Spleen (tissue), 13 donors: ENCODE results near the gene HMGXB4. TPM values are rescaled to one million over a fixed set of nuclear protein-coding genes. Genes with fewer than 3 reads are reported as not detected.

ENCODE experiments used
- DNase-seq: peaks from one replicate; pipeline ENCODE4 v3.0.0-alpha.2; 2020
- H3K27ac ChIP-seq, 8 donors: fragments of 200-600 bp; sonication (generic) in 7 of 8; 1 replicate in 4 of 8; 2 replicates in 4 of 8; pipeline versions ENCODE4 v1.5.0 to v1.8.0; 2016 to 2021; ENCODE audit warnings: inconsistent platforms in 4 of 8, mild to moderate bottlenecking in 4 of 8, moderate library complexity in 1 of 8
- H3K27me3 ChIP-seq, 7 donors: fragments of 200-600 bp; sonication (generic) in 6 of 7; replicated peaks in 1 of 7; 1 replicate in 4 of 7; 2 replicates in 3 of 7; pipeline versions ENCODE4 v1.5.0 to v1.8.0; 2016 to 2021; ENCODE audit warnings: inconsistent platforms in 3 of 7, mild to moderate bottlenecking in 1 of 7
- H3K36me3 ChIP-seq, 6 donors: fragments of 200-600 bp; sonication (generic) in 5 of 6; 1 replicate in 4 of 6; 2 replicates in 2 of 6; pipeline versions ENCODE4 v1.5.0 to v1.8.0; 2016 to 2021; ENCODE audit warnings: inconsistent platforms in 2 of 6
- H3K4me1 ChIP-seq, 6 donors: fragments of 200-600 bp; sonication (generic) in 5 of 6; 1 replicate in 3 of 6; 2 replicates in 3 of 6; pipeline versions ENCODE4 v1.5.0 to v1.8.0; 2016 to 2021; ENCODE audit warnings: inconsistent platforms in 3 of 6
- H3K4me3 ChIP-seq, 8 donors: fragments of 200-600 bp; sonication (generic) in 7 of 8; 1 replicate in 4 of 8; 2 replicates in 4 of 8; pipeline versions ENCODE4 v1.5.0 to v1.8.0; 2016 to 2021; ENCODE audit warnings: inconsistent platforms in 4 of 8, mild to moderate bottlenecking in 4 of 8, moderate library complexity in 2 of 8
- H3K9me3 ChIP-seq, 8 donors: fragments of 200-600 bp; sonication (generic) in 7 of 8; 1 replicate in 4 of 8; 2 replicates in 4 of 8; pipeline versions ENCODE4 v1.5.0 to v1.8.0; 2016 to 2021; ENCODE audit warnings: inconsistent platforms in 4 of 8
- POLR2A ChIP-seq, 3 donors: fragments of 450-650 bp; IDR thresholded peaks; one replicate each; pipeline ENCODE4 v1.5.1; 2017; ENCODE audit warnings: antibody characterized with exemption in 3 of 3, mild to moderate bottlenecking in 1 of 3
- POLR2AphosphoS5 ChIP-seq, 3 donors: sonication (generic); formaldehyde crosslinking; IDR thresholded peaks; one replicate each; pipeline ENCODE4 v1.5.1; 2017; ENCODE audit warnings: antibody characterized with exemption in 3 of 3
- WGBS, 5 donors: extraction: QIAGEN DNeasy Blood & Tissue Kit in 3 of 5; methylation state at CpG; one replicate each; pipeline versions ENCODE4 v1.1.5 to v1.1.7; 2013 to 2018; 5-methylcytosine and 5-hydroxymethylcytosine counted together
- intact Hi-C: fragments of 100-400 bp; cut with DNase I; formaldehyde crosslinking; loops from one replicate; pipeline ENCODE4 v1.15.0; 2023; ENCODE audit warnings: low total_unique reads
- long read RNA-seq, 2 donors: transcript quantifications; one replicate each; lab custom pipeline, GENCODE V29; 2026
- polyA plus RNA-seq, 3 donors: library from polyadenylated mRNA; stranded (reverse); fragments of 200-250 nt; gene quantifications; one replicate each; pipeline ENCODE4 v1.2.1, GENCODE V29; 2013
- total RNA-seq, 7 donors: library from RNA; depleted of rRNA in 3 of 7; stranded (reverse); fragments of >200 nt in 3 of 7; fragmentation: NEBNext Ultra II Directional in 4 of 7; extraction: Animal tissue kit (Norgen Biotek cat#: 25700) in 4 of 7; gene quantifications; one replicate each; pipeline versions ENCODE4 v1.1.0 to v1.2.1, GENCODE V29; 2016 to 2021
- TF ChIP-seq, protein P1 (sequence below), 11 experiments: fragments of 200-600 bp in 7 of 11; fragments of 450-650 bp in 4 of 11; sonication (generic) in 4 of 11; IDR thresholded peaks in 8 of 11; conservative IDR thresholded peaks in 3 of 11; 1 replicate in 7 of 11; 2 replicates in 4 of 11; pipeline versions ENCODE4 v1.4.0 to v1.8.0; 2016 to 2021; ENCODE audit warnings: antibody characterized with exemption in 11 of 11, inconsistent platforms in 4 of 11, mild to moderate bottlenecking in 1 of 11
- donor health status: healthy with polysubstance abuse.
- donor health status: DM: no; HTN: no; CAD: no; lungs with moderate emphysema.
- donor health status: DM: no; HTN: no; CAD: no.
- donor health status: Bipolar disorder and iron deficiency.
- donor health status: healthy.
- donor health status: DM: no; HTN: no; CAD: no.
- donor health status: DM: yes; HTN: yes; CAD: no.

The HMGXB4 gene, protein sequence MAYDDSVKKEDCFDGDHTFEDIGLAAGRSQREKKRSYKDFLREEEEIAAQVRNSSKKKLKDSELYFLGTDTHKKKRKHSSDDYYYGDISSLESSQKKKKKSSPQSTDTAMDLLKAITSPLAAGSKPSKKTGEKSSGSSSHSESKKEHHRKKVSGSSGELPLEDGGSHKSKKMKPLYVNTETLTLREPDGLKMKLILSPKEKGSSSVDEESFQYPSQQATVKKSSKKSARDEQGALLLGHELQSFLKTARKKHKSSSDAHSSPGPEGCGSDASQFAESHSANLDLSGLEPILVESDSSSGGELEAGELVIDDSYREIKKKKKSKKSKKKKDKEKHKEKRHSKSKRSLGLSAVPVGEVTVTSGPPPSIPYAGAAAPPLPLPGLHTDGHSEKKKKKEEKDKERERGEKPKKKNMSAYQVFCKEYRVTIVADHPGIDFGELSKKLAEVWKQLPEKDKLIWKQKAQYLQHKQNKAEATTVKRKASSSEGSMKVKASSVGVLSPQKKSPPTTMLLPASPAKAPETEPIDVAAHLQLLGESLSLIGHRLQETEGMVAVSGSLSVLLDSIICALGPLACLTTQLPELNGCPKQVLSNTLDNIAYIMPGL
- 10 to 100 TPM; 18.1 to 24.6 (median 21.5) TPM for total RNA-seq
- 1 to 10 TPM; 4.0 to 6.9 (median 4.2) TPM for polyA plus RNA-seq
- long read RNA-seq, donor 1, partial matches to known transcripts = 14 of 17 reads
- long read RNA-seq, donor 1, other reads (novel, unspliced or antisense) = 0 of 17 reads
- long read RNA-seq, donor 2, partial matches to known transcripts = 0 of 5 reads
- long read RNA-seq, donor 2, other reads (novel, unspliced or antisense) = 0 of 5 reads

DNA sequence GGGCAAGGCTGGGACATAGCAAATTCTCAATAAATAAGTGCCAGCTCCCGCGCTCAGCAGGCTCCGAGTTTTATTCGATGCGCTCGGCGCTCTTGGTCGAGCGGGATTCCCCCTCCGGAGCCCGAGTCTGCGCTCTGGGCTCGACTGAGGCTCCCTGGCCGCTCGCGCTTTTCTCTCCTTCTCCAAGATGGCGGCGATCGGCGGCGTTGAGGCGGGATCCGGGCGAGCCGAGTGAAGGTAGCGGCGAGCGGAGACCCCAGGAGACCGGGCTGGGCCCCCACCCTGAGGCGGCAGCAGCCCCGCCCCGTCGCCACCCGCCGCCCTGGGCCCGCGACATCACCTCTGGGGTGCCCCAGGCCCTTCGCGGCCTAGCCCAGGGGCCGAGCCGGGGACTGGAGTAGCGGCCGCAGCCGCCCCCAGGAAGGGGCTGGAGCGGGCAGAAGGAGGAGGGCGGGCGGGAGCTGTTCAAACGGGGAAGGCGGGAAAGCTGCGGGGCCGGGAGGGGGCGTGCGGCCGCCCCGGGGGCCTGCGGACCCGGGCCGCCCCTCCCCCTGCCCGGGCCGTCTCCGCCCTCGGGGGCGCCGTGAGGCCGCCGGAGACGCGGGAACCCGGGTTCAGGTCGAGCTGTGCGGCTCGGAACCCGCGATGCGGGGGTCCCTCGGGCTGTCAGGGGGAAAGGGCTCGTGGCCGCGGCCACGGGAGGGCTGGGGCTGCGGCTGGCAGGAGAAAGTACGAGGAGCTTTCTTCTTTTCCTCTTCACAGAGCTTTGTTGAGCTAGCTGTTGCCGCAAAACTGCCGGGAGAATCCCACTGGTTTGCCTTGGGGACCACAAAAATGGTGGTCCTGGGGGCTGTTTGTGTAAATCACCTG, at the start of gene HMGXB4:
Gene HMGXB4 (plus strand): TSS at position 173 of the 870 bp plus-strand sequence. CDS start 4,898 bp downstream, outside the sequence.
- no peaks in the 10 kb centered on the region for H3K27me3 ChIP-seq
- intact Hi-C loops = no loop called here

DNA sequence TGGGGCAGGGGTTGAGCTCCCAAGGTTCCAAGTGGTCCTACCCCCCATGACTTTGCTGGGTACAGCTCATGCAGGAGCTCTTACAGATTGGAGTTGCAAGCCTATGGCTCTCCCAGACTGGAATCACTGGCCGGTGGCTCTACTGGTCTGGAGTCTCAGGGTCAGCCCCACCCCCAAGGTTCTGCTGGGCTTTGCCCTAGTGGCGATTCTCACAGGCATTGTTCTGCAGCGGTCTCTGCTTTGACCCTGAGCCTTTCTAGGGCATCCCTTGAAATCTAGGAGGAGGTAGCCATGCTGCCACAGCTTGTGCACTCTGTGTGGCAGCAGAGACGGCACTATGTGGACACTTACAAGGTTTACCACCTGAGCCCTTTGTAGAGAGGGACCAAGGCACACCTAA, 49.3 kb upstream of the HMGXB4 start:
- TF ChIP-seq POLR2A (IDR thresholded peaks at IDR 0.05) (no peak), POLR2AphosphoS5 (IDR thresholded peaks at IDR 0.05) (no peak)
- TF ChIP-seq, protein P1, sequence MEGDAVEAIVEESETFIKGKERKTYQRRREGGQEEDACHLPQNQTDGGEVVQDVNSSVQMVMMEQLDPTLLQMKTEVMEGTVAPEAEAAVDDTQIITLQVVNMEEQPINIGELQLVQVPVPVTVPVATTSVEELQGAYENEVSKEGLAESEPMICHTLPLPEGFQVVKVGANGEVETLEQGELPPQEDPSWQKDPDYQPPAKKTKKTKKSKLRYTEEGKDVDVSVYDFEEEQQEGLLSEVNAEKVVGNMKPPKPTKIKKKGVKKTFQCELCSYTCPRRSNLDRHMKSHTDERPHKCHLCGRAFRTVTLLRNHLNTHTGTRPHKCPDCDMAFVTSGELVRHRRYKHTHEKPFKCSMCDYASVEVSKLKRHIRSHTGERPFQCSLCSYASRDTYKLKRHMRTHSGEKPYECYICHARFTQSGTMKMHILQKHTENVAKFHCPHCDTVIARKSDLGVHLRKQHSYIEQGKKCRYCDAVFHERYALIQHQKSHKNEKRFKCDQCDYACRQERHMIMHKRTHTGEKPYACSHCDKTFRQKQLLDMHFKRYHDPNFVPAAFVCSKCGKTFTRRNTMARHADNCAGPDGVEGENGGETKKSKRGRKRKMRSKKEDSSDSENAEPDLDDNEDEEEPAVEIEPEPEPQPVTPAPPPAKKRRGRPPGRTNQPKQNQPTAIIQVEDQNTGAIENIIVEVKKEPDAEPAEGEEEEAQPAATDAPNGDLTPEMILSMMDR (IDR thresholded peaks at IDR 0.05 in 8 of 11, conservative IDR thresholded peaks at IDR 0.05 in 3 of 11) = no peak
- Histone ChIP-seq H3K27ac (no peak overlapping the region), H3K36me3 (no peaks in the 10 kb centered on the region), H3K4me3 (no peak overlapping the region), H3K4me1 (no peaks in the 10 kb centered on the region), H3K9me3 (no peaks in the 10 kb centered on the region), H3K27me3 (peaks cover 0 to 55% (median 4%) of the 10 kb centered on the region in 7 donors)
- whole genome bisulfite sequencing, 5 donors = 71 to 92% (median 76%) methylated on average over 2 to 4 of the region's 4 CpGs; no CpG with 5 or more reads in 1 of the 5 donors
- intact Hi-C loops = no loop called here
- no peak for DNase-seq

More for the DNA sequence above, at the start of gene HMGXB4:
- H3K36me3 ChIP-seq = peaks cover 0 to 6% (median 5%) of the 10 kb centered on the region in 6 donors
- peak; percentile 98 for DNase-seq
- peak within 1 kb of the TSS; percentile 95 to 98 (median 96) for H3K27ac ChIP-seq
- H3K4me3 ChIP-seq = peak within 1 kb of the TSS; percentile 62 to 80 (median 72)
- peaks cover 3 to 37% (median 26%) of the 10 kb centered on the region in 6 donors for H3K4me1 ChIP-seq
- TF ChIP-seq POLR2AphosphoS5 (IDR thresholded peaks at IDR 0.05) = peak; percentile 69 to 74 (median 72)
- TF ChIP-seq, protein P1 (IDR thresholded peaks at IDR 0.05 in 8 of 11, conservative IDR thresholded peaks at IDR 0.05 in 3 of 11) = peak in 5 of 11 experiments; percentile 10 to 59 (median 47)
- no peak for TF ChIP-seq POLR2A (IDR thresholded peaks at IDR 0.05)
- WGBS, 5 donors = 0 to 1% (median 0%) methylated on average over 12 to 84 of the region's 84 CpGs
- H3K9me3 ChIP-seq = no peaks in the 10 kb centered on the region

DNA sequence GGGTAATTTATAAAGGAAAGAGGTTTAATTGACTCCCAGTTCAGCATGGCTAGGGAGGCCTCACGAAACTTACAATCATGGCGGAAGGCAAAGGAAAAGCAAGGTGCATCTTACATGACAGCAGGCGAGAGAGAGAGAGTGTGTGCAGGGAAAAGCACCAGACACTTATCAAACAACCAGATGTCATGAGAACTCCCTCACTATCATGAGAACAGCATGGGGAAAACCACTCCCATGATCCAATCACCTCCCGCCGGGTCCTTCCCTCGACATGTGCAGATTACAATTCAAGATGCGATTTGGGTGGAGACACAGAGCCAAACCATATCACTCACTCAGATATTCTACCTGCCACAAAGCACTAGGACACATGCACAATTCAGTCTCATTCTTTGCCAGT, 48.1 kb upstream of the HMGXB4 start:
- Histone ChIP-seq H3K9me3 (no peaks in the 10 kb centered on the region), H3K27ac (no peak overlapping the region), H3K36me3 (no peaks in the 10 kb centered on the region), H3K4me1 (no peaks in the 10 kb centered on the region), H3K4me3 (no peak overlapping the region), H3K27me3 (peaks cover 0 to 52% (median 4%) of the 10 kb centered on the region in 7 donors)
- intact Hi-C loops = no loop called here
- WGBS, 5 donors = 90 to 96% (median 95%) methylated on average over 7 of the region's 7 CpGs
- TF ChIP-seq POLR2A (IDR thresholded peaks at IDR 0.05) (no peak), POLR2AphosphoS5 (IDR thresholded peaks at IDR 0.05) (no peak)
- TF ChIP-seq, protein P1 (IDR thresholded peaks at IDR 0.05 in 8 of 11, conservative IDR thresholded peaks at IDR 0.05 in 3 of 11) = no peak
- DNase-seq = no peak
